Trophoblast cell (in vitro differentiated cells and primary cell): Measurements from ENCODE around the gene FGGY.

ENCODE experiments used
- DNase-seq, 2 donors: peaks; one replicate each; pipeline ENCODE4 v3.0.0-alpha.2; 2016
- H2AFZ ChIP-seq: 2 replicates; pipeline ENCODE4 v1.6.1; 2013; ENCODE audit warnings: low read length, moderate library complexity, mild to moderate bottlenecking; ENCODE audit not compliant: insufficient read depth, poor library complexity
- H2AK5ac ChIP-seq: 2 replicates; pipeline ENCODE4 v1.6.1; 2013; ENCODE audit warnings: mild to moderate bottlenecking, low read length
- H2BK120ac ChIP-seq: 2 replicates; pipeline ENCODE4 v1.6.1; 2013; ENCODE audit warnings: low read length, mild to moderate bottlenecking, moderate library complexity; ENCODE audit not compliant: insufficient read depth, poor library complexity
- H2BK12ac ChIP-seq: 2 replicates; pipeline ENCODE4 v1.6.1; 2013; ENCODE audit warnings: mild to moderate bottlenecking, low read length, moderate library complexity
- H2BK5ac ChIP-seq: 2 replicates; pipeline ENCODE4 v1.6.1; 2013; ENCODE audit warnings: low read length, low read depth, moderate library complexity, mild to moderate bottlenecking; ENCODE audit not compliant: poor library complexity
- H3K14ac ChIP-seq: 2 replicates; pipeline ENCODE4 v1.6.1; 2013; ENCODE audit warnings: mild to moderate bottlenecking, low read length
- H3K18ac ChIP-seq: 2 replicates; pipeline ENCODE4 v1.6.1; 2013; ENCODE audit warnings: mild to moderate bottlenecking, low read length
- H3K23ac ChIP-seq: 2 replicates; pipeline ENCODE4 v1.6.1; 2013; ENCODE audit warnings: low read length
- H3K27ac ChIP-seq: 2 replicates; pipeline ENCODE4 v1.5.1; 2013; ENCODE audit warnings: low read depth, mild to moderate bottlenecking, inconsistent platforms, low read length, moderate library complexity
- H3K27me3 ChIP-seq: 2 replicates; pipeline ENCODE4 v1.6.1; 2013; ENCODE audit warnings: inconsistent platforms, mild to moderate bottlenecking, low read length, moderate library complexity; ENCODE audit not compliant: insufficient read depth
- H3K36me3 ChIP-seq, 2 experiments: 1 replicate in 1 of 2; 2 replicates in 1 of 2; pipeline ENCODE4 v1.6.1; 2013; ENCODE audit warnings: low read length in 2 of 2, mild to moderate bottlenecking in 2 of 2, moderate library complexity in 1 of 2; ENCODE audit not compliant: insufficient read depth in 2 of 2, control insufficient read depth in 1 of 2
- H3K4ac ChIP-seq: 2 replicates; pipeline ENCODE4 v1.6.1; 2013; ENCODE audit warnings: low read depth, mild to moderate bottlenecking, low read length, moderate library complexity
- H3K4me1 ChIP-seq, 2 experiments: 1 replicate in 1 of 2; 2 replicates in 1 of 2; pipeline ENCODE4 v1.6.1; 2013; ENCODE audit warnings: low read length in 2 of 2, mild to moderate bottlenecking in 2 of 2, moderate library complexity in 1 of 2; ENCODE audit not compliant: insufficient read depth in 2 of 2, control insufficient read depth in 1 of 2
- H3K4me2 ChIP-seq: 2 replicates; pipeline ENCODE4 v1.6.1; 2013; ENCODE audit warnings: inconsistent platforms, mild to moderate bottlenecking, low read length, moderate library complexity
- H3K4me3 ChIP-seq: 2 replicates; pipeline ENCODE4 v1.5.1; 2013; ENCODE audit warnings: mild to moderate bottlenecking, low read depth, low read length, inconsistent platforms
- H3K79me1 ChIP-seq: one replicate; pipeline ENCODE4 v1.6.1; 2013; ENCODE audit warnings: low read length
- H3K79me2 ChIP-seq: 2 replicates; pipeline ENCODE4 v1.6.1; 2013; ENCODE audit warnings: low read length, mild to moderate bottlenecking; ENCODE audit not compliant: control insufficient read depth, insufficient read depth, poor library complexity
- H3K9ac ChIP-seq: 2 replicates; pipeline ENCODE4 v1.6.1; 2013; ENCODE audit warnings: mild to moderate bottlenecking, low read length
- H3K9me3 ChIP-seq: 2 replicates; pipeline ENCODE4 v1.6.1; 2013; ENCODE audit warnings: low read depth, mild to moderate bottlenecking, control low read depth, inconsistent platforms, low read length; ENCODE audit not compliant: insufficient read depth
- H4K12ac ChIP-seq: 2 replicates; pipeline ENCODE4 v1.6.1; 2013; ENCODE audit warnings: low read depth, mild to moderate bottlenecking, low read length, moderate library complexity
- H4K8ac ChIP-seq: 2 replicates; pipeline ENCODE4 v1.6.1; 2013; ENCODE audit warnings: low read depth, mild to moderate bottlenecking, low read length, moderate library complexity
- H4K91ac ChIP-seq: one replicate; pipeline ENCODE4 v1.6.1; 2013; ENCODE audit warnings: low read depth, mild to moderate bottlenecking, low read length, moderate library complexity
- WGBS: extraction: QIAGEN DNeasy Blood & Tissue Kit; methylation state at CpG from one replicate; pipeline ENCODE4 v1.1.7; 2013; ENCODE audit warnings: missing lambda C conversion rate; ENCODE audit not compliant: insufficient read length, insufficient coverage; ENCODE audit errors: extremely low coverage; 5-methylcytosine and 5-hydroxymethylcytosine counted together

Gene FGGY

GRCh38 chr1:59504276-59504675 is 207.4 kb downstream of the FGGY start:
- no CpG with 5 or more reads among the region's 3 CpGs for WGBS
- H2BK12ac ChIP-seq: no peak overlapping the region
- no peak overlapping the region for H2AFZ ChIP-seq
- no peak overlapping the region for H4K12ac ChIP-seq
- no peak overlapping the region for H3K4me3 ChIP-seq
- no peaks in the 10 kb centered on the region for H3K36me3 ChIP-seq
- no peak overlapping the region for H3K23ac ChIP-seq
- H2BK5ac ChIP-seq: no peak overlapping the region
- H3K18ac ChIP-seq: no peak overlapping the region
- H4K8ac ChIP-seq: no peak overlapping the region
- H3K4me1 ChIP-seq: peaks cover 0 to 5% of the 10 kb centered on the region in 2 experiments
- H3K79me1 ChIP-seq: peaks cover 5% of the 10 kb centered on the region
- H4K91ac ChIP-seq: peak overlapping the region; percentile 61
- H3K79me2 ChIP-seq: no peaks in the 10 kb centered on the region
- no peak overlapping the region for H3K4ac ChIP-seq
- no peak overlapping the region for H2AK5ac ChIP-seq
- no peaks in the 10 kb centered on the region for H3K9me3 ChIP-seq
- H3K14ac ChIP-seq: no peak overlapping the region
- H3K4me2 ChIP-seq: no peak overlapping the region
- H3K27me3 ChIP-seq: no peaks in the 10 kb centered on the region
- H3K27ac ChIP-seq: no peak overlapping the region
- H3K9ac ChIP-seq: no peak overlapping the region
- H2BK120ac ChIP-seq: peak overlapping the region; percentile 72
- DNase-seq: no peak

GRCh38 chr1:59505596-59506028 is 208.7 kb downstream of the FGGY start:
- no peak for DNase-seq
- H3K27ac ChIP-seq: peak overlapping the region; percentile 52
- no peaks in the 10 kb centered on the region for H3K79me2 ChIP-seq
- peak overlapping the region; percentile 92 for H2BK5ac ChIP-seq
- H4K12ac ChIP-seq: no peak overlapping the region
- H3K27me3 ChIP-seq: no peaks in the 10 kb centered on the region
- no peak overlapping the region for H2AFZ ChIP-seq
- H3K79me1 ChIP-seq: peaks cover 5% of the 10 kb centered on the region
- no peak overlapping the region for H3K23ac ChIP-seq
- H4K91ac ChIP-seq: peak overlapping the region; percentile 76
- H4K8ac ChIP-seq: peak overlapping the region; percentile 80
- H2AK5ac ChIP-seq: peak overlapping the region; percentile 97
- no CpG with 5 or more reads among the region's 2 CpGs for WGBS
- H3K9ac ChIP-seq: no peak overlapping the region
- peak overlapping the region; percentile 61 for H3K18ac ChIP-seq
- H3K4me3 ChIP-seq: no peak overlapping the region
- H3K4ac ChIP-seq: no peak overlapping the region
- peak overlapping the region; percentile 97 for H2BK12ac ChIP-seq
- H3K4me2 ChIP-seq: no peak overlapping the region
- H3K4me1 ChIP-seq: peaks cover 0 to 5% of the 10 kb centered on the region in 2 experiments
- peak overlapping the region; percentile 72 for H2BK120ac ChIP-seq
- no peaks in the 10 kb centered on the region for H3K36me3 ChIP-seq
- peak overlapping the region; percentile 88 for H3K14ac ChIP-seq
- no peaks in the 10 kb centered on the region for H3K9me3 ChIP-seq

DNA sequence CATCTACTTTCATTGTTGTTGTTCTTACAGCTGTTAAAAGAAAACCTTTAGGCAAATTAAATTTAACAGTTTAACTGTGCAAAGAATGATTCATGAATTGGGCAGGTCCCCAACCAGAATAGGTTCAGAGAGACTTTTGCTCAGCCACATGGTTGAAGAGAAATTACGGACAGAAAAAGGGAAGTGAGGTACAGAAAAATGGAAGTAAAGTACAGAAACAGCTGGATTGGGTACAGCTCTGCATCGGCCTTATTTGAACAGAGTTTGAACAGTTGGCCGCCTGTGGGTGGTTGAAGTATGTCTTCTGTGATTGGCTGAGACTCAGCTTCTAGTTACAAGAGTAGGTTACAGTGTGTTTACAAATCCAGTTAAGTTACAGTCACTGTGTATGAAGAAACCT is 210.1 kb downstream of the FGGY start:
- H3K18ac ChIP-seq: no peak overlapping the region
- H2BK12ac ChIP-seq: peak overlapping the region; percentile 24
- H3K4ac ChIP-seq: no peak overlapping the region
- H3K27me3 ChIP-seq: no peaks in the 10 kb centered on the region
- H2AFZ ChIP-seq: peak overlapping the region; percentile 25
- H3K79me1 ChIP-seq: peaks cover 5% of the 10 kb centered on the region
- no peaks in the 10 kb centered on the region for H3K9me3 ChIP-seq
- H3K4me2 ChIP-seq: no peak overlapping the region
- no peak overlapping the region for H3K9ac ChIP-seq
- peaks cover 0 to 5% of the 10 kb centered on the region in 2 experiments for H3K4me1 ChIP-seq
- H4K91ac ChIP-seq: no peak overlapping the region
- H4K12ac ChIP-seq: no peak overlapping the region
- H3K4me3 ChIP-seq: no peak overlapping the region
- DNase-seq: peak; percentile 11 to 51
- H4K8ac ChIP-seq: no peak overlapping the region
- WGBS: no CpG with 5 or more reads among the region's 3 CpGs
- H3K36me3 ChIP-seq: no peaks in the 10 kb centered on the region
- H2BK120ac ChIP-seq: no peak overlapping the region
- H2AK5ac ChIP-seq: no peak overlapping the region
- peak overlapping the region; percentile 44 for H3K14ac ChIP-seq
- no peaks in the 10 kb centered on the region for H3K79me2 ChIP-seq
- H3K27ac ChIP-seq: no peak overlapping the region
- H2BK5ac ChIP-seq: no peak overlapping the region
- H3K23ac ChIP-seq: no peak overlapping the region

GRCh38 chr1:59509341-59509875 is 212.5 kb downstream of the FGGY start:
- Histone ChIP-seq H3K9ac (no peak overlapping the region), H2BK5ac (no peak overlapping the region), H3K4me3 (no peak overlapping the region), H3K18ac (no peak overlapping the region), H2BK12ac (no peak overlapping the region), H4K91ac (no peak overlapping the region), H2AFZ (no peak overlapping the region), H3K27me3 (no peaks in the 10 kb centered on the region), H3K23ac (no peak overlapping the region), H3K36me3 (no peaks in the 10 kb centered on the region), H3K9me3 (no peaks in the 10 kb centered on the region), H3K27ac (no peak overlapping the region), H4K8ac (no peak overlapping the region), H3K4ac (no peak overlapping the region), H3K14ac (no peak overlapping the region), H3K4me2 (no peak overlapping the region), H3K79me1 (peaks cover 5% of the 10 kb centered on the region), H2AK5ac (no peak overlapping the region), H2BK120ac (no peak overlapping the region), H3K4me1 (peaks cover 0 to 8% of the 10 kb centered on the region in 2 experiments), H4K12ac (no peak overlapping the region), H3K79me2 (no peaks in the 10 kb centered on the region)
- no peak for DNase-seq
- WGBS: no CpG with 5 or more reads among the region's 3 CpGs
